ENCODE data around the gene GPSM1. TPM values are rescaled to one million over a fixed set of nuclear protein-coding genes. Genes with fewer than 3 reads are reported as not detected.

GPSM1 gene
- total and polyA plus RNA-seq, 3 donors from 2014 or later, result 33.5 to 101 (median 84.4) TPM

GRCh38 chr9:136299541-136299940 lies 27.8 kb upstream of the GPSM1 start:
- no peaks in the 10 kb centered on the region for H3K27me3 ChIP-seq

GRCh38 chr9:136300016-136300545 lies 27.3 kb upstream of the GPSM1 start:
- Histone ChIP-seq H3K36me3 (ENCODE audit: low read depth, missing control alignments) (no peaks in the 10 kb centered on the region), H3K4me3 (no peak overlapping the region), H3K27ac (no peak overlapping the region), H3K9me3 (no peaks in the 10 kb centered on the region), H3K4me1 (no peaks in the 10 kb centered on the region), H3K27me3 (no peaks in the 10 kb centered on the region)
- TF ChIP-seq POLR2A (IDR thresholded peaks at IDR 0.05), result no peak
- DNase-seq, result no peak
- 78 to 91% methylated on average over 14 of the region's 14 CpGs for WGBS, 2 donors
- intact Hi-C loops (cut with DNase I; ENCODE audit: low total_unique reads), result no loop called here

More at GRCh38 chr9:136299541-136299940, 27.8 kb upstream of the GPSM1 start:
- H3K4me3 ChIP-seq, result no peak overlapping the region
- TF ChIP-seq POLR2A (IDR thresholded peaks at IDR 0.05) (no peak), CTCF (IDR thresholded peaks at IDR 0.05) (no peak)
- intact Hi-C loops (cut with DNase I; ENCODE audit: low total_unique reads), result no loop called here
- no peak for DNase-seq
- no peaks in the 10 kb centered on the region for H3K36me3 ChIP-seq (ENCODE audit: low read depth, missing control alignments)
- H3K9me3 ChIP-seq, result no peaks in the 10 kb centered on the region
- no peak overlapping the region for H3K27ac ChIP-seq
- 54 to 62% methylated on average over 6 to 7 of the region's 7 CpGs for WGBS, 2 donors
- no peaks in the 10 kb centered on the region for H3K4me1 ChIP-seq

- TF ChIP-seq CTCF (IDR thresholded peaks at IDR 0.05), result no peak
- TF ChIP-seq POLR2A (IDR thresholded peaks at IDR 0.05), result no peak
- H3K27me3 ChIP-seq, result no peaks in the 10 kb centered on the region
- WGBS, 2 donors, result 92 to 93% methylated on average over 13 of the region's 13 CpGs
- no peaks in the 10 kb centered on the region for H3K36me3 ChIP-seq (ENCODE audit: low read depth, missing control alignments)
- H3K9me3 ChIP-seq, result no peaks in the 10 kb centered on the region
- intact Hi-C loops (cut with DNase I; ENCODE audit: low total_unique reads), result no loop called here
- no peak overlapping the region for H3K4me3 ChIP-seq
- H3K27ac ChIP-seq, result no peak overlapping the region
- H3K4me1 ChIP-seq, result no peaks in the 10 kb centered on the region
- no peak for DNase-seq
Measured at GRCh38 chr9:136300866-136301265, 26.5 kb upstream of the GPSM1 start.

- Histone ChIP-seq H3K27ac (no peak overlapping the region), H3K36me3 (ENCODE audit: low read depth, missing control alignments) (no peaks in the 10 kb centered on the region), H3K4me1 (no peaks in the 10 kb centered on the region), H3K9me3 (no peaks in the 10 kb centered on the region), H3K27me3 (no peaks in the 10 kb centered on the region), H3K4me3 (no peak overlapping the region)
- 88 to 90% methylated on average over 12 of the region's 12 CpGs for WGBS, 2 donors
- DNase-seq, result no peak
- intact Hi-C loops (cut with DNase I; ENCODE audit: low total_unique reads), result no loop called here
- no peak for TF ChIP-seq POLR2A (IDR thresholded peaks at IDR 0.05)
- no peak for TF ChIP-seq CTCF (IDR thresholded peaks at IDR 0.05)
Measured at GRCh38 chr9:136302527-136302926, 24.8 kb upstream of the GPSM1 start.

GRCh38 chr9:136303066-136303824 lies 24.1 kb upstream of the GPSM1 start:
- 88 to 100% methylated on average over 1 to 34 of the region's 34 CpGs for WGBS, 2 donors
- intact Hi-C loops (cut with DNase I; ENCODE audit: low total_unique reads), result no loop called here
- no peak for DNase-seq
- H3K4me1 ChIP-seq, result no peaks in the 10 kb centered on the region
- no peaks in the 10 kb centered on the region for H3K27me3 ChIP-seq
- H3K9me3 ChIP-seq, result no peaks in the 10 kb centered on the region
- TF ChIP-seq CTCF (IDR thresholded peaks at IDR 0.05), result no peak
- TF ChIP-seq POLR2A (IDR thresholded peaks at IDR 0.05), result no peak
- no peak overlapping the region for H3K4me3 ChIP-seq
- no peaks in the 10 kb centered on the region for H3K36me3 ChIP-seq (ENCODE audit: low read depth, missing control alignments)
- H3K27ac ChIP-seq, result no peak overlapping the region
